Epithelial cell of esophagus (primary cell): Measurements from ENCODE around the gene COL26A1.

ENCODE experiments used
- DNase-seq: peaks from one replicate; pipeline ENCODE4 v3.0.0; 2010; ENCODE audit warnings: low read depth
- H3K4me3 ChIP-seq: 2 replicates; pipeline ENCODE4 v1.5.1; 2011; ENCODE audit warnings: mild to moderate bottlenecking, low read length, control low read depth
- CTCF ChIP-seq: IDR thresholded peaks from 2 replicates; pipeline ENCODE4 v1.5.1; 2011; ENCODE audit warnings: low read depth, mild to moderate bottlenecking, low read length, control low read depth, inconsistent platforms; ENCODE audit not compliant: insufficient read depth; ENCODE audit errors: missing control alignments

The COL26A1 gene

DNA sequence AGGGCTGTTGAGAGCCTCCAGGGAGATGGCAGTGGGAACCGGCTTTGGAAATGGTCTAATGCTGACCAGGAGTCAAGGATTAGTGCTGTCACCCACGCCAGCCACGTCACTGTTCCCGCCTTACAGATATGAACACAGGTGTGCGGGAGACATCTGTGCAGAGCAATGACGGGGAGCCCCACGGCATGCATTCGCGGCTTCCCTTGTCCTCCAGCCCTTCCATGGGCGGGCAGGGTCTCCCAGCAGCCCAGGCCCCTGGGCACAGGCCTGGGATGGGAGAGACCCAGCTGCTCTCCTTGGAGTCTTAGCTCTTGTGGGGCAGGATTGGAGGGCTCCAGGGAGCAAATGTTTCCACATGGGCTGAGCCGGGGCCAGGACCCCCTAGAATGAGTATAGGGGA is 172.2 kb downstream of the COL26A1 start:
- TF ChIP-seq CTCF, result no peak
- no peak overlapping the region for H3K4me3 ChIP-seq
- no peak for DNase-seq

DNA sequence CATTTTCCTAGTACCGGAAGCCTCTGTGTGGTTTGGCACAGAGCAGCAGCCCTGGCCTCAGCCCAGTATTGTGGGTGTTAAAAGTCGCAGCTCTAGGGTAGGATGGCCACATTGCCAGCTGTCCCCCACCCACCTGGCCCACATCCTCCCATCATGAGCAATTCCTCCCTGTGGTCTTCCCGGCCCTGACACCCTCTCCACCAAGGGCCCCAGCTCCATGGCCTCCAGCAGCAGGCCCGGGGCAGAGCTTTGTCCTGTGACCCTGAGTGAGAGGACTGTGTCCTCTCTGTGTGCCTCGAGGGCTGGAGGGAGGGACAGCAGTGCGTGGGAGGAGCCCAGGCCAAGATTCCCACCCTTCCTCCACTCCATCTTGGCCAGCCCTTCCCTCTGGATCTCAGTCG is 172.7 kb downstream of the COL26A1 start:
- no peak for DNase-seq
- no peak overlapping the region for H3K4me3 ChIP-seq
- TF ChIP-seq CTCF, result no peak

- no peak for TF ChIP-seq CTCF
- no peak overlapping the region for H3K4me3 ChIP-seq
- DNase-seq, result no peak
Measured at GRCh38 chr7:101536232-101536631, 173.6 kb downstream of the COL26A1 start.

- no peak for TF ChIP-seq CTCF
- no peak for DNase-seq
- H3K4me3 ChIP-seq, result no peak overlapping the region
Measured at GRCh38 chr7:101536668-101537067, 174.0 kb downstream of the COL26A1 start.

GRCh38 chr7:101537205-101537604 is 174.5 kb downstream of the COL26A1 start:
- H3K4me3 ChIP-seq, result no peak overlapping the region
- no peak for DNase-seq
- no peak for TF ChIP-seq CTCF

- DNase-seq, result no peak
- TF ChIP-seq CTCF, result no peak
- no peak overlapping the region for H3K4me3 ChIP-seq
Measured at GRCh38 chr7:101537935-101538595, 175.4 kb downstream of the COL26A1 start.
